ENCODE data around the gene AZIN2. TPM values are rescaled to one million over a fixed set of nuclear protein-coding genes. Genes with fewer than 3 reads are reported as not detected.

Gene AZIN2
- total RNA-seq, 1 donor from 2014 or later = 7.0 TPM

GRCh38 chr1:33157131-33157530, 76.2 kb downstream of the AZIN2 start:
- H3K4me3 Mint-ChIP-seq (ENCODE audit: unreplicated experiment) = no peak overlapping the region
- H3K27ac Mint-ChIP-seq (ENCODE audit: unreplicated experiment) = no peak overlapping the region
- H3K9me3 Mint-ChIP-seq (ENCODE audit: unreplicated experiment) = peaks cover 16% of the 10 kb centered on the region
- peaks cover 13% of the 10 kb centered on the region for H3K27me3 Mint-ChIP-seq (ENCODE audit: unreplicated experiment)
- no peak for TF ChIP-seq CTCF (IDR thresholded peaks at IDR 0.05; ENCODE audit: partially characterized antibody, unreplicated experiment)
- no peak for DNase-seq
- H3K4me1 Mint-ChIP-seq (ENCODE audit: low read depth, unreplicated experiment) = peaks cover 23% of the 10 kb centered on the region
- peaks cover 16% of the 10 kb centered on the region for H3K36me3 Mint-ChIP-seq (ENCODE audit: unreplicated experiment)

DNA sequence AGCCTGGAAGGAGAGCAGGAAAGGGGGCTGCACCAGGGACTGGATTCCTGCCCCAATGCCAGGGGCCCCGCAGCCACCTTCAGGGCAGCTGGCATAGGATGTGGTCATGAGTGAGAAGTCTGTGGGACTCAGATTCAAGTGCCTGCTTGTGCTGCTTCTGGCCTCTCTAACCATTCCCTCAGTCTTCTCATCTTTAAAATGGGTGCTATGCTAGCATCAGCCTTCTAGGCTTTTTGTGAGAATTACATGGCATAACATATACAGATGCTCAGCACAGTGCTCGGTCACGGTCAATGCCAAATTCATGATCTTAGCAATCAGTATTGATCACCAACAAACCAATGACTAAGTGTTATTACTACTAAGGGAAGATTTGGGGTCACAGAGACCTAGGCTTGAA, 77.4 kb downstream of the AZIN2 start:
- Mint-ChIP-seq H3K27ac (ENCODE audit: unreplicated experiment) (no peak overlapping the region), H3K27me3 (ENCODE audit: unreplicated experiment) (peaks cover 9% of the 10 kb centered on the region), H3K36me3 (ENCODE audit: unreplicated experiment) (peaks cover 16% of the 10 kb centered on the region), H3K4me3 (ENCODE audit: unreplicated experiment) (no peak overlapping the region), H3K4me1 (ENCODE audit: low read depth, unreplicated experiment) (peaks cover 20% of the 10 kb centered on the region), H3K9me3 (ENCODE audit: unreplicated experiment) (peaks cover 13% of the 10 kb centered on the region)
- no peak for TF ChIP-seq CTCF (IDR thresholded peaks at IDR 0.05; ENCODE audit: partially characterized antibody, unreplicated experiment)
- DNase-seq = no peak

GRCh38 chr1:33159577-33159976, 78.6 kb downstream of the AZIN2 start:
- no peak for TF ChIP-seq CTCF (IDR thresholded peaks at IDR 0.05; ENCODE audit: partially characterized antibody, unreplicated experiment)
- H3K4me3 Mint-ChIP-seq (ENCODE audit: unreplicated experiment) = no peak overlapping the region
- H3K27ac Mint-ChIP-seq (ENCODE audit: unreplicated experiment) = no peak overlapping the region
- no peak for DNase-seq
- peaks cover 13% of the 10 kb centered on the region for H3K9me3 Mint-ChIP-seq (ENCODE audit: unreplicated experiment)
- peaks cover 15% of the 10 kb centered on the region for H3K4me1 Mint-ChIP-seq (ENCODE audit: low read depth, unreplicated experiment)
- peaks cover 13% of the 10 kb centered on the region for H3K36me3 Mint-ChIP-seq (ENCODE audit: unreplicated experiment)
- peaks cover 9% of the 10 kb centered on the region for H3K27me3 Mint-ChIP-seq (ENCODE audit: unreplicated experiment)

DNA sequence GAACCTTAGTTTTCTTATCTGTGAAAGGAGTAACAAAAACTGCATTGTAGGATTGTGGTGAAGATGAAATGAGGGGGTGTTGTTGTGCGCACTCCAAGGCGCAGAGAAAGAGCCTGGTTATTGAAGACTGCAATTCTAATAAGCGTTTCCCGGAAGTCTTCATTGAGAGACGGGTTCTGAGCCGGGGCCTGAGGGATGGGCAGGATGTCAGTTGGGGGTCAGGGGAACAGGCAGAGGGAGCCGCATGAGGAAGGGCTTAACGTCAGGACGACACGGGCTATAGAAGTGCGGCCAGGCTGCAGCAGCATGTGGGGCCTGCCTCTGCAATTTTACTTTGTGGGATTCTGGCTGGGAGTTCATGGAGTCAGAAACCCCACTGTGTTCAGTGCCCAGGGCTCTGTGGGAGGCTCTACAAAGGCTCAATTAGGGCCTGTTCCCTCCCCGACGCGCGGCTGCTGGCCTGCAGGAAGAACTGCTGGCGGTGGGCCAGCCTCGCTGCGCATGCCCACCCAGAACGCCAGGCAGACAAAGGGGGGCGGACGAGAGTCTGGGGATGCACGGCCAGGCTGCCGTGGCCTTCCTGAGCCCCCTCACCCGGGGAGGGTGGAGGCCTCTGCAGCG, 80.2 kb downstream of the AZIN2 start:
- H3K4me1 Mint-ChIP-seq (ENCODE audit: low read depth, unreplicated experiment) = peaks cover 15% of the 10 kb centered on the region
- H3K9me3 Mint-ChIP-seq (ENCODE audit: unreplicated experiment) = peaks cover 12% of the 10 kb centered on the region
- no peak overlapping the region for H3K4me3 Mint-ChIP-seq (ENCODE audit: unreplicated experiment)
- peaks cover 12% of the 10 kb centered on the region for H3K27me3 Mint-ChIP-seq (ENCODE audit: unreplicated experiment)
- H3K27ac Mint-ChIP-seq (ENCODE audit: unreplicated experiment) = peak overlapping the region; percentile 10
- no peak for TF ChIP-seq CTCF (IDR thresholded peaks at IDR 0.05; ENCODE audit: partially characterized antibody, unreplicated experiment)
- peaks cover 5% of the 10 kb centered on the region for H3K36me3 Mint-ChIP-seq (ENCODE audit: unreplicated experiment)
- DNase-seq = no peak

GRCh38 chr1:33162141-33162540, 81.2 kb downstream of the AZIN2 start:
- H3K4me3 Mint-ChIP-seq (ENCODE audit: unreplicated experiment) = no peak overlapping the region
- TF ChIP-seq CTCF (IDR thresholded peaks at IDR 0.05; ENCODE audit: partially characterized antibody, unreplicated experiment) = no peak
- no peak for DNase-seq
- no peak overlapping the region for H3K27ac Mint-ChIP-seq (ENCODE audit: unreplicated experiment)
- peaks cover 17% of the 10 kb centered on the region for H3K4me1 Mint-ChIP-seq (ENCODE audit: low read depth, unreplicated experiment)
- H3K9me3 Mint-ChIP-seq (ENCODE audit: unreplicated experiment) = peaks cover 12% of the 10 kb centered on the region
- H3K27me3 Mint-ChIP-seq (ENCODE audit: unreplicated experiment) = peaks cover 12% of the 10 kb centered on the region
- H3K36me3 Mint-ChIP-seq (ENCODE audit: unreplicated experiment) = peaks cover 5% of the 10 kb centered on the region
